HCT116 (cell line): ENCODE data around the gene EGFL7.

Experiments used
- EZH2phosphoT487 ChIP-seq: fragments of 200-600 bp; IDR thresholded peaks from 2 replicates; pipeline ENCODE4 v1.6.1; 2018; ENCODE audit warnings: antibody characterized with exemption, borderline replicate concordance
- TF ChIP-seq, protein P1 (sequence below), 3 experiments: fragments of 200-600 bp in 1 of 3; sonication (generic) in 1 of 3; IDR thresholded peaks in 2 of 3; conservative IDR thresholded peaks in 1 of 3; 2 replicates each; pipeline ENCODE4 v1.5.1; 2012 to 2017; ENCODE audit warnings: low read depth in 2 of 3, low read length in 2 of 3, antibody characterized with exemption in 1 of 3, borderline replicate concordance in 1 of 3, control low read depth in 1 of 3, mild to moderate bottlenecking in 1 of 3, mixed read lengths in 1 of 3, mixed run types in 1 of 3, moderate library complexity in 1 of 3; ENCODE audit not compliant: insufficient read depth in 1 of 3

DNA sequence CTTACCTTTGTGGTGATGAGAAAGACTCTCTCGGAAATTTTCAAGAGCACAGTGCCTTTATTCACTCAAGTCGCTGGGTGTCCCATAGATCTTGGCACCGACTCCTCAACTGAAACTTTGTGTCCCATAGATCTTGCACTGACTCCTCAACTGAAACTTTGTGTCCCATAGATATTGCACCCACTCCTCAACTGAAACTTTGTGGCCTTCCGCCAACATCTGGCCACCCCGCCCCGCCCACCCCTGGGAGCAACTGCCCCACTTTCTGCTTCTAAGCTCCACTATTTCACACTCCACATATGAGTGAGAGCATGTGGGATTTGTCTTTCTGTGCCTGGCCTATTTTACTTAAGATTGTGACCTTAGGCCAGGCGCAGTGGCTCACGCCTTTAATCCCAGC, 12.7 kb upstream of the EGFL7 start:
- TF ChIP-seq EZH2phosphoT487: no peak
- TF ChIP-seq, protein P1, sequence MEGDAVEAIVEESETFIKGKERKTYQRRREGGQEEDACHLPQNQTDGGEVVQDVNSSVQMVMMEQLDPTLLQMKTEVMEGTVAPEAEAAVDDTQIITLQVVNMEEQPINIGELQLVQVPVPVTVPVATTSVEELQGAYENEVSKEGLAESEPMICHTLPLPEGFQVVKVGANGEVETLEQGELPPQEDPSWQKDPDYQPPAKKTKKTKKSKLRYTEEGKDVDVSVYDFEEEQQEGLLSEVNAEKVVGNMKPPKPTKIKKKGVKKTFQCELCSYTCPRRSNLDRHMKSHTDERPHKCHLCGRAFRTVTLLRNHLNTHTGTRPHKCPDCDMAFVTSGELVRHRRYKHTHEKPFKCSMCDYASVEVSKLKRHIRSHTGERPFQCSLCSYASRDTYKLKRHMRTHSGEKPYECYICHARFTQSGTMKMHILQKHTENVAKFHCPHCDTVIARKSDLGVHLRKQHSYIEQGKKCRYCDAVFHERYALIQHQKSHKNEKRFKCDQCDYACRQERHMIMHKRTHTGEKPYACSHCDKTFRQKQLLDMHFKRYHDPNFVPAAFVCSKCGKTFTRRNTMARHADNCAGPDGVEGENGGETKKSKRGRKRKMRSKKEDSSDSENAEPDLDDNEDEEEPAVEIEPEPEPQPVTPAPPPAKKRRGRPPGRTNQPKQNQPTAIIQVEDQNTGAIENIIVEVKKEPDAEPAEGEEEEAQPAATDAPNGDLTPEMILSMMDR (IDR thresholded peaks at IDR 0.05 in 2 of 3, conservative IDR thresholded peaks at IDR 0.05 in 1 of 3; ENCODE audit: borderline replicate concordance in 1 of 3, insufficient read depth in 1 of 3, low read depth in 2 of 3, low read length in 2 of 3): no peak
